Esophagus squamous epithelium (tissue), 5 donors: ENCODE data around the gene CBFA2T3. TPM values are rescaled to one million over a fixed set of nuclear protein-coding genes. Genes with fewer than 3 reads are reported as not detected.

Experiments
- DNase-seq: peaks from one replicate; lab custom pipeline; 2025; lab: John Stamatoyannopoulos, UW
- H3K27ac ChIP-seq, 4 donors: fragments of 200-600 bp; sonication (generic); one replicate each; pipeline ENCODE4 v1.5.1; 2016 to 2019; ENCODE audit warnings: mild to moderate bottlenecking in 1 of 4
- H3K27me3 ChIP-seq, 4 donors: fragments of 200-600 bp; sonication (generic); 1 replicate in 3 of 4; 2 replicates in 1 of 4; pipeline versions ENCODE4 v1.5.1 to v1.6.0; 2017 to 2021; ENCODE audit warnings: antibody characterized with exemption in 1 of 4
- H3K36me3 ChIP-seq, 3 donors: fragments of 200-600 bp; sonication (generic); one replicate each; pipeline ENCODE4 v1.5.1; 2016 to 2019
- H3K4me1 ChIP-seq, 3 donors: fragments of 200-600 bp; sonication (generic); one replicate each; pipeline ENCODE4 v1.5.1; 2017 to 2019
- H3K4me3 ChIP-seq, 4 donors: fragments of 200-600 bp; sonication (generic); 1 replicate in 3 of 4; 2 replicates in 1 of 4; pipeline ENCODE4 v1.5.1; 2016 to 2019; ENCODE audit warnings: mild to moderate bottlenecking in 2 of 4, moderate library complexity in 1 of 4
- H3K9me3 ChIP-seq, 3 donors: fragments of 200-600 bp; sonication (generic); one replicate each; pipeline ENCODE4 v1.5.1; 2016 to 2019
- CTCF ChIP-seq, 6 experiments: fragments of 450-650 bp in 4 of 6; fragments of 200-600 bp in 2 of 6; sonication (generic) in 2 of 6; IDR thresholded peaks; one replicate each; pipeline ENCODE4 v1.5.1; 2016 to 2019; ENCODE audit warnings: antibody characterized with exemption in 6 of 6, mild to moderate bottlenecking in 4 of 6, moderate library complexity in 4 of 6
- POLR2A ChIP-seq, 4 donors: fragments of 450-650 bp; IDR thresholded peaks; one replicate each; pipeline ENCODE4 v1.6.1; 2017; ENCODE audit warnings: antibody characterized with exemption in 4 of 4, mild to moderate bottlenecking in 4 of 4, moderate library complexity in 3 of 4
- WGBS, 2 donors: methylation state at CpG; one replicate each; pipeline ENCODE4 v1.1.5; 2018; 5-methylcytosine and 5-hydroxymethylcytosine counted together
- intact Hi-C: fragments of 100-400 bp; cut with DNase I; formaldehyde crosslinking; loops from one replicate; pipeline ENCODE4 v1.15.0; 2022
- total RNA-seq, 4 donors: library from RNA; depleted of rRNA; stranded (reverse); fragments of >200 nt; gene quantifications; one replicate each; pipeline ENCODE4 v1.1.0, GENCODE V29; 2016
- donor health status: DM: yes; HTN: yes; CAD: no.

The CBFA2T3 gene
- total RNA-seq, 4 donors from 2014 or later: 0.18 to 2.7 (median 1.4) TPM

DNA sequence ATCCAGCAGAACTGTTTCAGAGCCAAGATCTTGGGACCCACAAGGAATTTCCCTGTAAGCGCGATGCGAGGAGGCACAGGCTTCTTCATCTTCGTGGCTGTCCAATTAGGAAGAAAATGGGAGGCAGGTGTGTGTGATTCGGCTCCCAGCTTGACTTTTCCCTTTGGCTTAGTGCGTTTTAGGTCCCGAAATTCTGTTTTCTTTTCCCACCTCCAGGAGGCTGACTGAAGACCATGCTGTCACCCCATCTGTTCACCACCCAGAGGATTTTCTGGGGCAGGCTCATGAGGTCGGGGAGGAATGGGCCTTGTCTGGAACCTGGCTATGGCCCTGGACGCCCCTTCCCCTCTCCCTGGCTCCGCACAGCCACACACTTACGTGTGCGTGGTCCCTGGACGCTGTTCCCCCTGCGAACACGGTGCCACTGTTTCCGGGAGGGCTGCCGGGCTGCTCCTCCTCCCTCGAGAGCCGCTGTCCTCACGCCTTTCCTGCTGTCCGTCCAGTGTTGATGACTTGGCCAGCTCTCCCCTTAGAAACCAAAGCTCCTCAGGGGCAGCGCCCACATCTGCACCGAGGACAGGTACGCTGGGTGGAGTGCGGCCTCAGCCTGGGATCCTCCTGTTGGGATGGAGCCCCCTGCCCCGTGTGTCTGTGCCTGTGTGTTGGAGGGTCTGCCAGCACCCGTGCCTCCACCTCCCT lies 107.9 kb downstream of the CBFA2T3 start:
- TF ChIP-seq POLR2A (IDR thresholded peaks at IDR 0.05): no peak
- no peaks in the 10 kb centered on the region for H3K9me3 ChIP-seq
- intact Hi-C loops: no loop called here
- H3K4me1 ChIP-seq: peaks cover 0 to 13% (median 0%) of the 10 kb centered on the region in 3 donors
- H3K27me3 ChIP-seq: peaks cover 0 to 70% (median 0%) of the 10 kb centered on the region in 4 donors
- no peak for DNase-seq
- H3K36me3 ChIP-seq: no peaks in the 10 kb centered on the region
- WGBS, 2 donors: 68 to 73% methylated on average over 12 to 18 of the region's 27 CpGs
- H3K4me3 ChIP-seq: no peak overlapping the region
- H3K27ac ChIP-seq: no peak overlapping the region

GRCh38 chr16:88867581-88868246 lies 109.3 kb downstream of the CBFA2T3 start:
- TF ChIP-seq POLR2A (IDR thresholded peaks at IDR 0.05): no peak
- no peak for TF ChIP-seq CTCF (IDR thresholded peaks at IDR 0.05)
- peaks cover 0 to 7% (median 2%) of the 10 kb centered on the region in 3 donors for H3K36me3 ChIP-seq
- no peaks in the 10 kb centered on the region for H3K9me3 ChIP-seq
- H3K27me3 ChIP-seq: peaks cover 0 to 60% (median 0%) of the 10 kb centered on the region in 4 donors
- intact Hi-C loops: no loop called here
- H3K4me1 ChIP-seq: peaks cover 0 to 13% (median 0%) of the 10 kb centered on the region in 3 donors
- WGBS, 2 donors: 63% methylated on average over 4 of the region's 24 CpGs; no CpG with 5 or more reads in 1 of the 2 donors
- no peak overlapping the region for H3K27ac ChIP-seq
- no peak for DNase-seq
- no peak overlapping the region for H3K4me3 ChIP-seq

DNA sequence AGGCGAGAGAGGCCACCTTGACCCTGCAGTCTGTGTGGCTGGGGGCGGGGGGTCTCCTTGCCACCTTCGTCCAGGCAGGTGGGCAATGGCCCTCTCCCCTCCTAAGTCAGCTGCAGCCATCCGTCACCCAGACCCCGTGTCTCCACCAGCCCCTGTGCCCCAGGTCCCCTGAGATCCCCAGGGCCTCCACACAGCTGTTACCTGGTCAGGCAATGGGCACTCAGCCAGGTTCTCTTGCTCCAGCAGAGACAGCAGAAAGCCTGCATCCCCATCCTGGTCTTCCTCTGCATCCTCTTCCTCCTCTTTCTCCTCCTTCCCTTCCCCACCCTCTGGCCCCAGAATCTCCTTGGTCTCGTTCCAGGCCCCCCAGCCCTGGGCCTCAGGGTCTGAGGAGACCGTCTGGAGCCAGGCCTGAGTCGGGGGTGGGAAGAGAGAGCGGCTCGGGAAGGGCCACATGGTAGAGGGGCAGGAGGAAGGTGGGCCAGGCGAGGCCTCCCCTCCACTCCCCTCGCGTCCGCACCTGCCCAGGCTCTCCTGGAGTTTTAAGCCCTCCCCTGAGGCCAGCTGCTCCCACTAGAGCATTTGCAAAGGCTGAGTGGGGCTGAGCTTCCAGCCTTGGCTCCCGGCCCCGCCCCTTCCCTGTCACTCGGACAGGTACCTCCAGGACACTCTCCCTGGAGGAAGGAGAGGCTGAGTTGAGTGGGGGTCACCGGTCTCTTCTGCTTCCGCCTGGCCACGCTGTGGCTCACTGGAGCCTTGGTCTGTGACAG lies 110.7 kb downstream of the CBFA2T3 start, which contains the start of gene PABPN1L:
Gene PABPN1L, minus strand, starts transcription at position 510 of the 770 bp plus-strand sequence. Its CDS starts 54 bp downstream, at position 456.
- Histone ChIP-seq H3K4me1 (peaks cover 0 to 10% (median 0%) of the 10 kb centered on the region in 3 donors), H3K27ac (no peak within 1 kb of the TSS), H3K27me3 (peaks cover 0 to 46% (median 0%) of the 10 kb centered on the region in 4 donors), H3K4me3 (no peak within 1 kb of the TSS), H3K9me3 (no peaks in the 10 kb centered on the region), H3K36me3 (peaks cover 0 to 21% (median 9%) of the 10 kb centered on the region in 3 donors)
- intact Hi-C loops: no loop called here
- TF ChIP-seq POLR2A (IDR thresholded peaks at IDR 0.05) (no peak), CTCF (IDR thresholded peaks at IDR 0.05) (no peak)
- 67 to 81% methylated on average over 6 to 8 of the region's 20 CpGs for WGBS, 2 donors
- DNase-seq: no peak

GRCh38 chr16:88865742-88866141 lies 111.3 kb downstream of the CBFA2T3 start:
- TF ChIP-seq CTCF (IDR thresholded peaks at IDR 0.05) (no peak), POLR2A (IDR thresholded peaks at IDR 0.05) (no peak)
- Histone ChIP-seq H3K27me3 (peaks cover 0 to 40% (median 0%) of the 10 kb centered on the region in 4 donors), H3K4me1 (peaks cover 0 to 5% (median 0%) of the 10 kb centered on the region in 3 donors), H3K9me3 (no peaks in the 10 kb centered on the region), H3K27ac (no peak overlapping the region), H3K36me3 (peaks cover 5 to 27% (median 14%) of the 10 kb centered on the region in 3 donors), H3K4me3 (no peak overlapping the region)
- DNase-seq: no peak
- no CpG with 5 or more reads among the region's 15 CpGs for WGBS, 2 donors
- intact Hi-C loops: no loop called here

DNA sequence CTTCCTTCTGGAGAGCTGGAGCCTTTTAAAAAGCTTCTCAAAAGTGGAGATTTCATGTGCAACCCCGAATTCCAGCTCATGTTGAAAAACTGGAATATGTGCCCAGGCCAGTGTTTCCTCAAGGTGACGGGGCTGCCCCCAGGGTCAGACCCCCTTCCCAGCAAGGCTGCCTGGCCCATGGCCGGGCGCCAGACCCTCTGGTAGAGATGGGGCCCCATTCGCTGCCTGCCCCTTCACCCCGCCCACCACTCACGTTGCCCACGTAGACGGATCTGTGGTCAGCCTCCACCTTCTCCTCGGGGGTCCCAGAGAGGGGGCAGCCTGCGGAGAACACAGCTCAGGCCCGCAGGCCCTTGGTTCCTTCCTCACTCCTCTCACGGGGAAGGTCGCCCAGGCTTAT lies 111.7 kb downstream of the CBFA2T3 start:
- Histone ChIP-seq H3K27me3 (peaks cover 0 to 35% (median 0%) of the 10 kb centered on the region in 4 donors), H3K36me3 (peaks cover 9 to 31% (median 19%) of the 10 kb centered on the region in 3 donors), H3K27ac (no peak overlapping the region), H3K4me3 (no peak overlapping the region), H3K4me1 (peaks cover 0 to under 1% (median 0%) of the 10 kb centered on the region in 3 donors), H3K9me3 (no peaks in the 10 kb centered on the region)
- no peak for TF ChIP-seq CTCF (IDR thresholded peaks at IDR 0.05)
- no peak for TF ChIP-seq POLR2A (IDR thresholded peaks at IDR 0.05)
- WGBS, 2 donors: 52% methylated on average over 8 of the region's 14 CpGs; no CpG with 5 or more reads in 1 of the 2 donors
- no peak for DNase-seq
- intact Hi-C loops: no loop called here
